NB4 (cell line): Measurements from ENCODE around the gene SLC11A1.

Experiments used
- CTCF ChIP-seq: IDR thresholded peaks from one replicate; pipeline ENCODE4 v1.5.1; 2012; ENCODE audit warnings: low read depth, low read length
- POLR2A ChIP-seq: IDR thresholded peaks from 2 replicates; pipeline ENCODE4 v1.6.1; 2011; ENCODE audit warnings: mild to moderate bottlenecking; ENCODE audit not compliant: insufficient read length; ENCODE audit errors: extremely low read depth

- TF ChIP-seq POLR2A = peak; percentile 64
- no peak for TF ChIP-seq CTCF
Measured at GRCh38 chr2:218368621-218369153, 13.4 kb upstream of the SLC11A1 start.
